GF-D8 (cell line): ENCODE results near the gene AFAP1.

Experiments
- DNase-seq: peaks from one replicate; lab custom pipeline; 2025; lab: John Stamatoyannopoulos, UW

AFAP1 gene

GRCh38 chr4:7753931-7754465 lies 185.7 kb downstream of the AFAP1 start:
- no peak for DNase-seq

- DNase-seq: no peak
These were observed 186.4 kb downstream of the AFAP1 start for GRCh38 chr4:7753271-7753670.

- DNase-seq: no peak
These were observed 187.0 kb downstream of the AFAP1 start for GRCh38 chr4:7752649-7753048.

GRCh38 chr4:7750972-7751371 lies 188.7 kb downstream of the AFAP1 start:
- DNase-seq: no peak

- no peak for DNase-seq
These were observed 189.1 kb downstream of the AFAP1 start for GRCh38 chr4:7750523-7750922.

GRCh38 chr4:7747566-7747965 lies 192.1 kb downstream of the AFAP1 start:
- no peak for DNase-seq

GRCh38 chr4:7747062-7747385 lies 192.6 kb downstream of the AFAP1 start:
- DNase-seq: no peak

- DNase-seq: no peak
These were observed 193.2 kb downstream of the AFAP1 start for GRCh38 chr4:7746351-7747061.

GRCh38 chr4:7745301-7745885 lies 194.3 kb downstream of the AFAP1 start:
- DNase-seq: no peak

- no peak for DNase-seq
These were observed 195.4 kb downstream of the AFAP1 start for GRCh38 chr4:7744142-7744804.

GRCh38 chr4:7742807-7743280 lies 196.8 kb downstream of the AFAP1 start:
- DNase-seq: no peak

GRCh38 chr4:7741946-7742806 lies 197.5 kb downstream of the AFAP1 start:
- DNase-seq: no peak

- DNase-seq: no peak
These were observed 198.7 kb downstream of the AFAP1 start for GRCh38 chr4:7740866-7741525.

- DNase-seq: no peak
These were observed 199.5 kb downstream of the AFAP1 start for GRCh38 chr4:7739918-7740865.

- DNase-seq: no peak
These were observed 200.4 kb downstream of the AFAP1 start for GRCh38 chr4:7739077-7739917.

- DNase-seq: no peak
These were observed 201.1 kb downstream of the AFAP1 start for GRCh38 chr4:7738458-7739076.

- no peak for DNase-seq
These were observed 201.8 kb downstream of the AFAP1 start for GRCh38 chr4:7737752-7738457.

GRCh38 chr4:7737268-7737645 lies 202.4 kb downstream of the AFAP1 start:
- no peak for DNase-seq
